AG04449 (cell line): ENCODE measurements around the gene CACNA2D1.

Experiments
- CTCF ChIA-PET: fragments of 350-600 bp; formaldehyde crosslinking; extraction: SDS; loops from one replicate; lab custom pipeline; 2021; ENCODE audit warnings: antibody characterized with exemption; lab: Yijun Ruan, JAX
- POLR2A ChIA-PET: fragments of 400-600, 350-600 bp; formaldehyde crosslinking; extraction: SDS; loops from one replicate; lab custom pipeline; 2020; ENCODE audit warnings: antibody characterized with exemption, inconsistent platforms; lab: Yijun Ruan, JAX
- DNase-seq: peaks from one replicate; pipeline ENCODE4 v3.0.0-alpha.2; 2010; ENCODE audit warnings: low read depth, low spot score
- H3K4me3 ChIP-seq: 2 replicates; pipeline ENCODE4 v1.5.1; 2011; ENCODE audit warnings: low read depth, mild to moderate bottlenecking, control low read depth, low read length
- TF ChIP-seq, protein P1 (sequence below): IDR thresholded peaks from one replicate; pipeline ENCODE4 v1.5.1; 2011; ENCODE audit warnings: mild to moderate bottlenecking, moderate library complexity, low read length, control low read depth, inconsistent platforms; ENCODE audit not compliant: insufficient read depth; ENCODE audit errors: missing control alignments

The CACNA2D1 gene

DNA sequence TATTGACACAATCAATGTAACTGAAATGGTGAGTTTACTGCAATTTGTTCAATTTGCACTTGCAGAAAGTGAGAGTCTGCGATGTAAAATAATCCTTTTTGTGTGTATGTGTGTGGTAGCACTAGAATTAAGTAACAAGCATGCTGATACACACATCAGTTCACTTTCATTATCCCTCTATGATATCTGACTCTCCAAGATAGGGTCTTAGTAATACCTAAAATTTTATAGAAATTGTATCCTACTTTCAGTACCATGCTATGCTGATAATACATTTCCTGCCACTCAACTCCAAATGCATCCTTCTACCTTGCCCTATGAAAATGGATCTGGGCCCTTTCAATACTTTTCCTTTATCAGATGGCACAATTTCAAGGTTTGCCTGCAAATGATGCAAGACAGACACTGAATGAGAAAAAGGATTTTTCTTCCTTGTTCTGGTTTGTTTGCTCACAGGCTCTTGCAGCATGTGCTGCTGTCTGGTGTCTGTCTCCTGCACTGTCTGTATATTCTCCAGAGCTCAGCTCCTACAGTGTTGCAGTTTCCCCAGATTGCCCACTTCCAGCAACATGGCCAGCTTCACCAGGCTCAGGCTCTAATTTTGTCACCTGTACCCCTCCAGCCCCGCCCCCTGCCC lies 375.8 kb downstream of the CACNA2D1 start:
- ChIA-PET POLR2A (no interaction called here), CTCF (interaction anchor here (0.9 kb wide), 1 partner anchor 1243 kb away, joined by 3 read pairs; no protein-coding TSS in a partner anchor)
- no peak for DNase-seq
- TF ChIP-seq, protein P1, sequence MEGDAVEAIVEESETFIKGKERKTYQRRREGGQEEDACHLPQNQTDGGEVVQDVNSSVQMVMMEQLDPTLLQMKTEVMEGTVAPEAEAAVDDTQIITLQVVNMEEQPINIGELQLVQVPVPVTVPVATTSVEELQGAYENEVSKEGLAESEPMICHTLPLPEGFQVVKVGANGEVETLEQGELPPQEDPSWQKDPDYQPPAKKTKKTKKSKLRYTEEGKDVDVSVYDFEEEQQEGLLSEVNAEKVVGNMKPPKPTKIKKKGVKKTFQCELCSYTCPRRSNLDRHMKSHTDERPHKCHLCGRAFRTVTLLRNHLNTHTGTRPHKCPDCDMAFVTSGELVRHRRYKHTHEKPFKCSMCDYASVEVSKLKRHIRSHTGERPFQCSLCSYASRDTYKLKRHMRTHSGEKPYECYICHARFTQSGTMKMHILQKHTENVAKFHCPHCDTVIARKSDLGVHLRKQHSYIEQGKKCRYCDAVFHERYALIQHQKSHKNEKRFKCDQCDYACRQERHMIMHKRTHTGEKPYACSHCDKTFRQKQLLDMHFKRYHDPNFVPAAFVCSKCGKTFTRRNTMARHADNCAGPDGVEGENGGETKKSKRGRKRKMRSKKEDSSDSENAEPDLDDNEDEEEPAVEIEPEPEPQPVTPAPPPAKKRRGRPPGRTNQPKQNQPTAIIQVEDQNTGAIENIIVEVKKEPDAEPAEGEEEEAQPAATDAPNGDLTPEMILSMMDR, result no peak
- H3K4me3 ChIP-seq, result no peak overlapping the region

DNA sequence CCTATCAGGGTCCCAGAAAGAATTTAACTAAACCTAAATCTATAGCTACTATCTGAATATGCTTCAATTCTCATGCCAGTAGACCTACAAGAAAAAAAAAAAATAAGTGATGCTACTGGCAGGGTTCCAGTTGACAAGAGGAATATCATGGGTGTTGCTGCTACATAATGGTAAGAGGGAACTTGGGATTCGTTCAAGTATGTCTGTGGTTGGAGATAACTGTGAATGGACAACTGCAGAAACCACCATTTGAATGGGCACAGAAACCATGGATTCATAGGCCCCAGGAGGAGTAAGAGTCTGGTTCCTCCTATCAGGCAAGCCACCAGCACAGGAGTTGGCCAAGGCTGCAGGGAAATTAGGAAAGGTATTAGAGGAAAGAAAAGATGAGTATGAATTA lies 386.1 kb downstream of the CACNA2D1 start:
- H3K4me3 ChIP-seq, result no peak overlapping the region
- CTCF ChIA-PET, result interaction anchor here (2.0 kb wide), 1 partner anchor 12 kb away, joined by 6 read pairs; no protein-coding TSS in a partner anchor
- TF ChIP-seq, protein P1, result no peak
- POLR2A ChIA-PET, result no interaction called here
- DNase-seq, result no peak

DNA sequence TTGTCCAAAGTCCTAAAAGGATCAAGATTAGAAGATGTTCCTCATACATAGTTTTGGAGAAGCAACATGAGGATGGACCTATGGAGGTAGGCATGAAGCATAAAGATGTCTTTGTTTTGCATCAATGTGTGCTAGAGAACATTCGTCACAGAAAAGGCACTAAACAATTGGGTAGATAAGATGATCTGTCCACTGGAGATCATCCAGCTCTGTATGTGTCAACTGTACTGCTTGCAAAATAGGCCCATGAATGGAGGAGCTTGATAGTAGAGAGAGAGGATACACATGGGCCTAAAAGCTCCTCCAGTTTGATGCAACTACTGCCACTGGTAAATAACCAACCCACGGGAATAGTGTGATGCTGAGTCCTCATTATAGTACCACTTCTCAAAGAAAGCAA lies 387.3 kb downstream of the CACNA2D1 start:
- TF ChIP-seq, protein P1, result no peak
- POLR2A ChIA-PET, result no interaction called here
- H3K4me3 ChIP-seq, result no peak overlapping the region
- CTCF ChIA-PET, result no interaction called here
- DNase-seq, result no peak

DNA sequence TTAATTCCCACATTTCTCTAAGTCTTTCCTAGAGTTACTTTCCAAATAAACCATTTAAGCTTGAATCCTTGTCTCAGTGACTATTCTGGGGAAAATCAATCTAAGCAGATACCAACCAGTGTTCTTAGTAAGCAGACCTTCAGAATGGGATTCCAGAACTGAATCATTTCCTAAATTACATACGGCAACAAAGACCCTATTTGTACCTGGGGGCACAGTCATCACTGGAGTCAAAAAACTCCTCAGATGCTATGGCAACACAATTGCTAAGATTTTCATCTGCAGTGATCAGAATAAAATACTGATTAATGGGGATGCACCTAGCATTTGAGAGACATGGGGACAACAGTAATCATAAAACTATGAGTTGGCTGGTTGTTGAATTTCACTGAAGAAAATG lies 389.0 kb downstream of the CACNA2D1 start:
- H3K4me3 ChIP-seq, result no peak overlapping the region
- no peak for DNase-seq
- POLR2A ChIA-PET, result no interaction called here
- CTCF ChIA-PET, result interaction anchor here (1.1 to 1.6 kb wide), 2 partner anchors 10 to 675 kb away, joined by 3 to 8 read pairs; no protein-coding TSS in a partner anchor
- TF ChIP-seq, protein P1, result no peak

DNA sequence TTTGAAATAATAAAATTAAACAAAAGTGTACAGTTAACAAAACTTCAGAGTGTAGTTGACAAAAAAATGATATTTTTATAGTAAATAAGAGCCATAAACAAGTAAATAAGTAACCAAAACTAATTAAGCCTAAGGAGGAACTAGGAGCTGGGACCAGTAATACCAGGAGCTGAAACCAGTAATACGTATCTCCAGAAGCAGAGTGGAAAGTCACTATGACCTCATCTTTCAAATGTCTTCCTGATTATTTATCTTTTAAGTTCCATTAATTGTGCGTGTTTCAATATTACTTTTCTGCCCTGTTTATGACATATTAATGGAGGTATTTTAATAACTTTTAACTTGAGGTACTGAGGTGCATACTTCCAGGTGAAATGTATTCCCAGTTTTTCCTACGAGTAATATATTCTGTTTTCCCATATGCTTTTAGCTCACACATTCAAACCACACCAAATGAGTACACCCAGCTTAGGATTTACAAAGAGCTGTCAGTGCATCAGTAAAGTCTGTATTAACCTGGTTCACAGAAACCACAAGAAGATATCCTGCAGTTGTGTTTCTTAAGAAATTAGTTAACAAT lies 390.0 kb downstream of the CACNA2D1 start:
- DNase-seq, result no peak
- H3K4me3 ChIP-seq, result no peak overlapping the region
- POLR2A ChIA-PET, result no interaction called here
- CTCF ChIA-PET, result interaction anchor here (1.1 to 1.6 kb wide), 2 partner anchors 9 to 676 kb away, joined by 3 to 8 read pairs; no protein-coding TSS in a partner anchor
- TF ChIP-seq, protein P1, result no peak

DNA sequence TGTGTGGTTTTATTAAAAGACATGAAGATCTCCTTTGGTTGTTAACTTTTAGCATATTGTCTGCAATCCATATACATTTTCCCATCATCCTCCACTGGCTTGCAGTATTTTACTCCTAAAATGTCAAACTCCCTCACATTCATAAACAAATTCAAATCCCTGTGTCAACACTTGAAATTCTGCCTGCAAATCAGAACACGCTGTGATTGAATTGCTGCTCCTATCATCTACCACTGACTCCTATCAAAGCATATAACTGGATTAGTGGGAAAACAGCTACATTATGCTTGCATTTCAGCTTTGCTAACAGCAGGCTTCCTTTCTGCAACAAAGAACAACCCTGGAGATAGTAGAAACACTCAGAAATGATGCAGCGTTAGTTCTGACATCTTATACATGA lies 392.0 kb downstream of the CACNA2D1 start:
- ChIA-PET POLR2A (no interaction called here), CTCF (interaction anchor here (1.0 to 1.1 kb wide), 2 partner anchors 520 to 551 kb away, joined by 3 read pairs; no protein-coding TSS in a partner anchor)
- no peak overlapping the region for H3K4me3 ChIP-seq
- no peak for DNase-seq
- TF ChIP-seq, protein P1, result no peak
